HG03439 (cell line): ENCODE measurements around the gene TSEN34.
"Not testable (repeated sequence)": the region's sequence is repeated elsewhere in the genome, so short reads cannot be mapped to it uniquely, and the experiment has no call there.

Source experiments
- ATAC-seq: cut with Tn5 transposase; IDR thresholded peaks from one replicate; pipeline ENCODE4 v1.9.1; 2021; ENCODE audit warnings: mild to moderate bottlenecking, moderate library complexity; ENCODE audit not compliant: unreplicated experiment

Gene TSEN34

GRCh38 chr19:54207983-54208783, 17.1 kb downstream of the TSEN34 start:
- no peak for ATAC-seq

DNA sequence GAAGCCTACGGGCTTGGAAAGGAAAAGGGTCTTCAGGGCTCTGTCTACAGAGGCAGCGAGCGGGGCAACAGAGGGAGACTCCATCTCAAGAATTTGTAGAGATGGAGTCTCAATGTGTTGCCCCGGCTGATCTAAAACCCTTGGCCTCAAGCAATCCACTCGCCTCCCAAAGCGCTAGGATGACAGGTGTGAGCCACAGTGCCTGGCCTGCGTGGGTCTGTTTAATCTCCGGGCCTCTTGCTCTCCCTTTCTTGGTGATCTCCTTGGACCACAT, 17.6 kb downstream of the TSEN34 start:
- no peak for ATAC-seq

DNA sequence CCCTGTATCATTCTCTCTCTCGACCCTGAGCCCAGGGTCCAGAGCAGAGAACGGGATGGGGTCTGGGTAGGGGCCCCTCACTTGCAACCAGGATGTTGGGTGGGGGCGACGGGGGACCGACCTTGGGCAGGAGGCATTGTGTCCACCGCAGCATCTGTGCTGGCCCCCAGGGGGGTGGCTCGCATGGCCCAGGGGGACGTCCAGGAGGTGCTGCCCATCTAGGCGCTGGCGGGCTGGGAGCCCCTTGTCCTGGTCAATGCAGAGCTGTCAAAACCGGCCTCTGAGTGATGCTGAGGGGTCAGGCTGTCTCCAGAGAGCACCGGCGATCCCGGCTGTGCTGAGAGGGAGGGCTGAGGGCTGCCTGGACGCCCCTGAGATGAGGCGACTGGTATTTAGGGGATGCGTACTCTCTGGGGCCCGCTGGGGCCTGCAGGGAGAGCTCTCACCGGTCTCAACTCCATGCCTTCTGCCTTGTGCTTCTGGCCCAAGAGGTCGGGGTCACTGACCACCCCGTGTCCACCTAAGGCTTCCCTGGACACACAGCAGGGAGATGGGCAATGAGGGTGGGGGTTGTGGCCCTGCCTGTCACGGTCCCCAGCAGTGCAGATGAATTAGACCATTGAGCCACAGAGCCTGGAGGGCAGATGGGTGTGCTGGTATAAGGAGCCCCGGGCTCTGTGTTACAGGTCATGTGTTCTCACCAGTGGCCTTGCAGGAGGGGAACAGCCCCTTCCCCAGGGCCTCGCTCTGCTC, 18.1 kb downstream of the TSEN34 start:
- no peak for ATAC-seq

GRCh38 chr19:54209811-54210494, 18.8 kb downstream of the TSEN34 start:
- ATAC-seq: no peak

GRCh38 chr19:54211235-54211634, 20.1 kb downstream of the TSEN34 start:
- no peak for ATAC-seq

DNA sequence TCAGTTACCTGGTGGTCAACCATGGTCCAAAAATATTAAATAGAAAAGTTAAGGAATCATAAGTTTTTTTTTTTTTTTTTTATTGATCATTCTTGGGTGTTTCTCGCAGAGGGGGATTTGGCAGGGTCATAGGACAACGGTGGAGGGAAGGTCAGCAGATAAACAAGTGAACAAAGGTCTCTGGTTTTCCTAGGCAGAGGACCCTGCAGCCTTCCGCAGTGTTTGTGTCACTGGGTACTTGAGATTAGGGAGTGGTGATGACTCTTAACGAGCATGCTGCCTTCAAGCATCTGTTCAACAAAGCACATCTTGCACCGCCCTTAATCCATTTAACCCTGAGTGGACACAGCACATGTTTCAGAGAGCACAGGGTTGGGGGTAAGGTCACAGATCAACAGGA, 23.1 kb downstream of the TSEN34 start:
- not testable (repeated sequence) for ATAC-seq

GRCh38 chr19:54214734-54215133, 23.6 kb downstream of the TSEN34 start:
- not testable (repeated sequence) for ATAC-seq

- ATAC-seq: no peak
Observed at GRCh38 chr19:54216869-54217268, 25.8 kb downstream of the TSEN34 start.

- ATAC-seq: not testable (repeated sequence)
Observed at GRCh38 chr19:54217517-54218247, 26.6 kb downstream of the TSEN34 start.

DNA sequence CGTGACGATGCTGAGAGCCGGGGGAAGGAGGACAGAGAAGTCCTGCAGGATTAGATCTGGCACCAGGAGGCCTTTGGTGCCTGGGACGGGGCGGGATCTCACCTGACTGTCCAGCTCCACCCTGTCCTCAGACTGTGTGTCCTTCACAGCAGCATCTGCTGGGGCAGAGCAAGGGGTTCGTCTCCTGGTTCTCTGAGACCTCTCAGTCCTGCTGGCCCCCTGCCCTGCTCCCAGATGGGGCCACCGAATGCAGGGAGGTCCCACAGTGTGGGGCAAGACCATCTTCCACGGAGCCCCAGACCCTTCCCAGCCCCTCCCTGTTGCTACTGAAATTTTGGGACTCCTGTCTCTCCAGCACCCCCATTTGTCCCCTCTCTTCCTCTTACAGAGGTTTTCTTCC, 27.2 kb downstream of the TSEN34 start:
- no peak for ATAC-seq

DNA sequence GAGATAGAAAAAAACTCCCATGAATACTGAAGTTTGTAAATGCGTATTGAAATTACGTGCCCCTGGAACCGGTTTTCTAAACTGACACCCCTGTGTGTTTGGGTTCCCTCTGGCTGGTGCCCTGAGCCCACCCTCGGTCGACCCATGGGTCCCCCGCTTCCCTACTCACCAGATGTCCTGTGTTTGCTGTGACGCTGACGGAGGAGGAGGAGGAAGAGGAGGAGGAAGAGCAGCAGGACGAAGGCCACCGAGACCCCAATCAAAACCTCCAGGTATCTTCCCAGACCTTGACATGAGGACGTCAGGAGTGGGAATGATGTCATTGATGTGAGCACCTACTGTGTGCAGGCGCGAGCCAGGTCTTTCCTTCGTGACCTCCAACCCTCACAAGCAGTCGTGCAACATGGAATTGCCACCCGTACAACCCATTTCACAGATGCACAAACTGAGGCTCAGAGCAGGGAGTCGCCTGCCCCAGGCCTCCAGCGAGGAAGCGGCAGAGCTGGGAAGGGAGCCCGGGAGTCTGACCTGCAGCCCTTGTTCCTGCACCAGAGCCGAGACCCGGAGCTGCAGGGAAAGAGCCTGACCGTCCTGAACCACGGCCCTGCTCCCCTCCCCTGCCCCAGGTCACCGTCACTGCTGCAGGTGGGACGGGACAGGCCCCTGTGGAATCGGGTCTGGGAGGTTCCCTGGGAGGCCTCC, 28.0 kb downstream of the TSEN34 start:
- ATAC-seq: no peak

DNA sequence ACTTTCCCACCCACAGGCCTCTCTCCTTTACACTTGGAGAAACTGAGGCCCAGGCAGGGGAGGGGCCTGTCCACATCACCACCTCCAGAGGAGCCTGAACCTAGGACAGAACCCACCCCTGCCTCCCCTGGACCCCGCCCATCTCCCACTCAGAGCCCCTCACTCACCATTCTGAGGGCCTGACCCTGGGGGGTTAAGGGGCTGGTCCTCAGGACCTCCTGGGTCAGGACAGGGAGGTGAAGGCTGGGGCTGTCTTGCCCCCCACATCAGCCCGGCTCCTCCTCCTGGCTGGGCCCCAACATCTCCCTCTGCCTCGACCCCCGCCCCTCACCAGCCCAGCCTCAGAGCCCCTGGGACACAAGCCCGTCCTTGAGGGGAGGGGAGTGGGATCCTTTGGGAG, 28.6 kb downstream of the TSEN34 start:
- ATAC-seq: not testable (repeated sequence)

DNA sequence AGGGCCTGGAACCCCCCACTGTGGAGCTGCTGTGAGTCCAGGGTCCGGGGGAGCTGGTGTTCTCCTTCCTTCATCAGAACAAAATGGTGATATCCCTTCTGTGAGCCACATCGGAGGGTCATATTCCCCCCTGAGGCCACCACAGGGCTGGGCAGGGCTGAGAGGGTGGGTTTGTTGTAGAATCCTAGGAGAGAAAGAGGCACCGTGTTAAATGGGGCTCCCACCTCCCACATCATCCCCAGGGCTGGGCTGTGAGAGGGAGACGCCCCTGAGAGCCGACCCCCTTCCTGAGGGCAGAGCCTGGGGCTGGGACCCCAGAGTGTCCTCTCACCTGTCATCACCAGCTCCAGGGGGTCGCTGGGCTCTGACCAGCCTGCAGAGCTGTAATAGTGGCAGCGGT, 30.8 kb downstream of the TSEN34 start:
- ATAC-seq: not testable (repeated sequence)

DNA sequence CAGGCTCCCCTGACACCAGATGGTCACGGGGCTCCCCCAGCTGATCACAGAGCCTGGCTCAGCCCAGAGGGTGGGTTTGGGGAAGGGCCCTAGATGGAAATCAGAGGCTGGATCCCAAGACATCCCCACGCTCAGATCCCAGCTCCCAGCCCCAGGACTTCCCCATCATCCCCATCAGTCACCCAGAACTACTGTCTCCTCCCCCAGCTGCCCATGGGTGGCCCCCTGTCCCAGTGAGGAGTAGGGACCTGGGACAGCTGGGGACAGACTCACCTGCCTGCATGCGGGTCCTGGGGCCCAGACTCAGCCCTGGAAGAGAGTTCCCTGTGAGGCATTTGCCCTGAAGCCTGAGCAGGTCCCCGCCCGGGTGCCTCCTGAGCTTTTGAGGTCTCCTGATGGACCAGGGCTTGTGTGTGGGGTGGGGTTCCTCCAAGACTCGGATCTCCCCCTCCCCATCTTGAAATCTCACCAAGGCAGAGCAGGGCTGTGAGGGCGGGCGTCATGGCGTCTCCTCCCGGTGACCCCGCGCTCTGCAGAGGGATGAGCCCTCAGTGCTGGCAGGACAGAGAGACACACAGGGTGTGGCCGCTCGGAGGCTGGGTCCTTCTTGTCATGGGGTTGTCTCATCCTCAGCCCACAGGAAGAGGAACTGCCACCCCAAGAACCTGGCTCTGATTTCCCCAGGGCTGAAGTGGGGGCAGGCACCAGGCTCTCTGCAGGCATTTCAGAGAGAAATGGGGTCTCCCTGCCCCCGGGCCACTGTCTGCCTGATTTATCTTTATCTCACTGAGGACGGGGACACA, 31.6 kb downstream of the TSEN34 start, which contains the start of gene LILRB3:
Gene LILRB3, minus strand, starts transcription at position 534 of the 803 bp plus-strand sequence. Its CDS starts 31 bp downstream, at position 503.
- not testable (repeated sequence) for ATAC-seq

GRCh38 chr19:54223277-54223936, 32.3 kb downstream of the TSEN34 start:
- ATAC-seq: not testable (repeated sequence)

DNA sequence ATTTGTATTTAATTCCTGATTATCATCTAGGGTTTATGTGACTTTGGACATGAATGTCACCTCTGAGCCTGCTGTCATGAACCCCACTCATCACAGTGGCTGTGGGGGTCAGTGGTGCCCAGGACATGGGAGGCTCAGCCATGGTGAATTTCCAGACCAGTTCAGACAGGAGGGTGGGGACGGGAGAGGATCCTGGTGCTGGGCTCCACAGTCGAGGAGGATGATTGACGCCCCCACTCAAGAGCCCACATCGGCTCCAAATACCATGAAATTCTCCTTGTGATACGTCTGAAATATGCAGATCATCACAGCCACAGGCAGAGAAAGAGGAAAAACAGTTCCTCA, 32.8 kb downstream of the TSEN34 start:
- not testable (repeated sequence) for ATAC-seq

DNA sequence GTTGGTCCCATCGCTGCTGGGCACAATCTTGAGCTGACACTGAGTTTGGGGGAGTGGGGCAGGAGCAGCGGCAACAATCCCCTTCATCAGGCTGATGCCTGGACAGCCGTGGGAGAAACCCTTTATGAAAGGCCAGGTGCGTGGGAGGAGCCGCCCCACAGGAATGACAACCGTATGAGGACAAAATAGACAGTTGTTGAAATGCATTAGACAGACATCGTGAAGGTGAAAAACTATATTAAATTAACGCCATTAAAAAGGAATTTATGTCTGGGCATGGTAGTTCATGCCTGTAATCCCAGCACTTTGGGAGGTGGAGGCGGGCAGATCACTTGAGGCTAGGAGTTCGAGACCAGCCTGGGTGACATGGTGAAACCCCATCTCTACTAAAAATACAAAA, 33.5 kb downstream of the TSEN34 start:
- not testable (repeated sequence) for ATAC-seq

GRCh38 chr19:54229146-54229545, 38.0 kb downstream of the TSEN34 start:
- no peak for ATAC-seq

GRCh38 chr19:54230031-54230430, 38.9 kb downstream of the TSEN34 start:
- no peak for ATAC-seq
